Measurements from ENCODE around the gene SLC38A4.

DNA sequence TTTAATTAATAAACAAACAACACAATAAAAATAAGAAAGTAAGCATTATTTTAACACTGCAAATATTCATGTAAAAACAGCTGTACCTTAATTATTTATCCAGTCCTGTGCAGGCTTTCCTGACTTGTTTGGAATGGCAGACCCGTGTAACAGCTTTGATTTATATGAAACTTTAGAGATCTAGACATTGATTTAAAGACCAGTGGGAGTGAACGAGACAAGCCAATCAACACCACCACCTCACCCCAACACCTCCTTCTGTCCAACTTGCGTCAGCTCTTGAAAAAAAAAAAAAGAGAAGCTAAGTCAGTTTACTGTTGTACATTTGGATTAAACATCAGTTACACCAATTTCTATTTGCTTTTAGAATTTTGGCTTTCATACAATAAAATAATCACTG lies 22.3 kb downstream of the SLC38A4 start:
- no peak for TF ChIP-seq CTCF (IDR thresholded peaks at IDR 0.05 in 2 of 3, conservative IDR thresholded peaks at IDR 0.05 in 1 of 3; ENCODE audit: borderline replicate concordance in 1 of 3, insufficient read depth in 1 of 3, low read depth in 2 of 3, low read length in 2 of 3)
- no peak for TF ChIP-seq POLR2AphosphoS5 (IDR thresholded peaks at IDR 0.05; ENCODE audit: low read depth, low read length)
- no peak for TF ChIP-seq POLR2A (IDR thresholded peaks at IDR 0.05; ENCODE audit: borderline replicate concordance, extremely low read depth, insufficient read depth, insufficient read length)
- no peak for TF ChIP-seq MAX (IDR thresholded peaks at IDR 0.05)
- no peak for TF ChIP-seq EZH2 (IDR thresholded peaks at IDR 0.05)

All from HCT116 (cell line).